HG02973 (cell line): ENCODE results near the gene CENPW.

ENCODE experiments used
- ATAC-seq: cut with Tn5 transposase; IDR thresholded peaks from one replicate; pipeline ENCODE4 v1.9.1; 2021; ENCODE audit warnings: moderate library complexity; ENCODE audit not compliant: unreplicated experiment

CENPW gene

GRCh38 chr6:126372626-126373025, 32.7 kb downstream of the CENPW start:
- no peak for ATAC-seq

- no peak for ATAC-seq
Measured at GRCh38 chr6:126373344-126373743, 33.4 kb downstream of the CENPW start.

GRCh38 chr6:126374372-126374771, 34.5 kb downstream of the CENPW start:
- ATAC-seq = no peak

GRCh38 chr6:126376682-126377081, 36.8 kb downstream of the CENPW start:
- ATAC-seq = no peak

- no peak for ATAC-seq
Measured at GRCh38 chr6:126377594-126378153, 37.8 kb downstream of the CENPW start.

- no peak for ATAC-seq
Measured at GRCh38 chr6:126380072-126380583, 40.2 kb downstream of the CENPW start.

- ATAC-seq = no peak
Measured at GRCh38 chr6:126381498-126381897, 41.6 kb downstream of the CENPW start.

GRCh38 chr6:126383203-126383602, 43.3 kb downstream of the CENPW start:
- ATAC-seq = no peak

GRCh38 chr6:126385536-126385935, 45.6 kb downstream of the CENPW start:
- no peak for ATAC-seq

GRCh38 chr6:126388104-126388598, 48.2 kb downstream of the CENPW start:
- no peak for ATAC-seq

GRCh38 chr6:126396131-126396530, 56.2 kb downstream of the CENPW start:
- no peak for ATAC-seq
